ENCODE data around the gene DDX42.
"Not testable (repeated sequence)": the region's sequence is repeated elsewhere in the genome, so short reads cannot be mapped to it uniquely, and the experiment has no call there.

Gene DDX42

GRCh38 chr17:63840591-63841349 is 66.8 kb downstream of the DDX42 start:
- DNase-seq (ENCODE audit: low read depth): no peak

- no peak for DNase-seq (ENCODE audit: low read depth)
Observed at GRCh38 chr17:63841350-63842172, 67.6 kb downstream of the DDX42 start.

- DNase-seq (ENCODE audit: low read depth): no peak
Observed at GRCh38 chr17:63842173-63842539, 68.2 kb downstream of the DDX42 start.

GRCh38 chr17:63842540-63843386 is 68.8 kb downstream of the DDX42 start, which contains the start of gene SMARCD2:
Gene SMARCD2, minus strand, starts transcription at chr17:63842685. Its CDS starts 11 bp downstream, at chr17:63842674.
- DNase-seq (ENCODE audit: low read depth): peak; percentile 98

GRCh38 chr17:63843387-63843888 is 69.5 kb downstream of the DDX42 start:
- DNase-seq (ENCODE audit: low read depth): not testable (repeated sequence)

- no peak for DNase-seq (ENCODE audit: low read depth)
Observed at GRCh38 chr17:63843910-63844677, 70.1 kb downstream of the DDX42 start.

GRCh38 chr17:63845509-63845908 is 71.5 kb downstream of the DDX42 start:
- DNase-seq (ENCODE audit: low read depth): no peak

GRCh38 chr17:63847525-63848249 is 73.7 kb downstream of the DDX42 start:
- no peak for DNase-seq (ENCODE audit: low read depth)

- DNase-seq (ENCODE audit: low read depth): peak; percentile 89
Observed at GRCh38 chr17:63848834-63849689, 75.1 kb downstream of the DDX42 start.

- DNase-seq (ENCODE audit: low read depth): no peak
Observed at GRCh38 chr17:63850401-63850800, 76.4 kb downstream of the DDX42 start.

GRCh38 chr17:63853260-63853659 is 79.3 kb downstream of the DDX42 start:
- DNase-seq (ENCODE audit: low read depth): no peak

GRCh38 chr17:63854709-63855108 is 80.7 kb downstream of the DDX42 start:
- no peak for DNase-seq (ENCODE audit: low read depth)

GRCh38 chr17:63855185-63855584 is 81.2 kb downstream of the DDX42 start:
- DNase-seq (ENCODE audit: low read depth): no peak

- not testable (repeated sequence) for DNase-seq (ENCODE audit: low read depth)
Observed at GRCh38 chr17:63856425-63856824, 82.5 kb downstream of the DDX42 start.

GRCh38 chr17:63859257-63859656 is 85.3 kb downstream of the DDX42 start:
- DNase-seq (ENCODE audit: low read depth): no peak

GRCh38 chr17:63866625-63867024 is 92.7 kb downstream of the DDX42 start:
- not testable (repeated sequence) for DNase-seq (ENCODE audit: low read depth)
